Cardiac fibroblast (primary cell): Measurements from ENCODE around the gene CNOT1.
"Not testable (repeated sequence)": the region's sequence is repeated elsewhere in the genome, so short reads cannot be mapped to it uniquely, and the experiment has no call there.

ENCODE experiments used
- DNase-seq, 2 donors: peaks; one replicate each; pipeline versions ENCODE4 v3.0.0 to v3.0.0-alpha.2; 2010; ENCODE audit warnings: low read depth in 2 of 2
- H3K4me3 ChIP-seq, 2 donors: replicated peaks in 1 of 2; 1 replicate in 1 of 2; 2 replicates in 1 of 2; pipeline ENCODE4 v1.5.1; 2011; ENCODE audit warnings: low read depth in 2 of 2, low read length in 2 of 2, mild to moderate bottlenecking in 2 of 2, moderate library complexity in 1 of 2
- CTCF ChIP-seq: IDR thresholded peaks from one replicate; pipeline ENCODE4 v1.5.1; 2011; ENCODE audit warnings: low read depth, mild to moderate bottlenecking, low read length, inconsistent platforms

The CNOT1 gene

GRCh38 chr16:58661199-58661830, 31.7 kb upstream of the CNOT1 start:
- no peak overlapping the region for H3K4me3 ChIP-seq
- TF ChIP-seq CTCF: peak; percentile 69
- DNase-seq: peak; percentile 88 to 93

- not testable (repeated sequence) for DNase-seq, H3K4me3 ChIP-seq
These were observed 30.3 kb upstream of the CNOT1 start for GRCh38 chr16:58659911-58660310.

- DNase-seq: peak in 1 of 2 donors; percentile 16
- no peak for TF ChIP-seq CTCF
- no peak overlapping the region for H3K4me3 ChIP-seq
These were observed 29.2 kb upstream of the CNOT1 start for GRCh38 chr16:58658796-58659211.

GRCh38 chr16:58656899-58657298, 27.3 kb upstream of the CNOT1 start:
- no peak for TF ChIP-seq CTCF
- no peak for DNase-seq
- H3K4me3 ChIP-seq: no peak overlapping the region

- no peak for TF ChIP-seq CTCF
- H3K4me3 ChIP-seq: no peak overlapping the region
- no peak for DNase-seq
These were observed 25.6 kb upstream of the CNOT1 start for GRCh38 chr16:58655215-58655596.

- no peak for DNase-seq
- H3K4me3 ChIP-seq: no peak overlapping the region
- no peak for TF ChIP-seq CTCF
These were observed 25.1 kb upstream of the CNOT1 start for GRCh38 chr16:58654560-58655214.

GRCh38 chr16:58652741-58653140, 23.1 kb upstream of the CNOT1 start:
- peak; percentile 27 to 42 for DNase-seq

More at GRCh38 chr16:58652741-58653140, 23.1 kb upstream of the CNOT1 start:
- no peak overlapping the region for H3K4me3 ChIP-seq
- TF ChIP-seq CTCF: no peak
